Measurements from ENCODE around the gene ID3. TPM values are rescaled to one million over a fixed set of nuclear protein-coding genes. Genes with fewer than 3 reads are reported as not detected.

ID3 gene
- total RNA-seq, 1 experiment from 2014 or later, result 92.5 TPM

GRCh38 chr1:23597635-23598388, 38.5 kb upstream of the ID3 start:
- no peak for TF ChIP-seq EZH2phosphoT487 (IDR thresholded peaks at IDR 0.05; ENCODE audit: borderline replicate concordance, low read length)
- TF ChIP-seq CTCF (conservative IDR thresholded peaks at IDR 0.05; ENCODE audit: low read depth, low read length), result no peak
- no peak for TF ChIP-seq EZH2 (IDR thresholded peaks at IDR 0.05; ENCODE audit: low read length, unreplicated experiment)
- POLR2A ChIA-PET (ENCODE audit: unreplicated experiment), result no interaction called here

GRCh38 chr1:23596382-23597358, 37.4 kb upstream of the ID3 start:
- peaks cover 18% of the 10 kb centered on the region for H3K4me1 ChIP-seq (ENCODE audit: insufficient read depth, low read length)
- DNase-seq, result no peak
- no peaks in the 10 kb centered on the region for H3K9me2 ChIP-seq (replicated peaks; ENCODE audit: low read length)
- H3K9ac ChIP-seq (ENCODE audit: low read length), result no peak overlapping the region
- ATAC-seq, result no peak
- no peak overlapping the region for H2AFZ ChIP-seq (ENCODE audit: low read length)
- BruUV-seq (replicated peaks), result no TSS peak
- TF ChIP-seq CTCF (conservative IDR thresholded peaks at IDR 0.05; ENCODE audit: low read depth, low read length), result no peak
- no peak for TF ChIP-seq EZH2 (IDR thresholded peaks at IDR 0.05; ENCODE audit: low read length, unreplicated experiment)
- no peak for TF ChIP-seq EZH2phosphoT487 (IDR thresholded peaks at IDR 0.05; ENCODE audit: borderline replicate concordance, low read length)
- H3K27ac ChIP-seq (ENCODE audit: low read length), result no peak overlapping the region
- CTCF ChIA-PET, result no interaction called here
- H3F3A ChIP-seq (ENCODE audit: low read length, unreplicated experiment), result no peaks in the 10 kb centered on the region
- H3K36me3 ChIP-seq (ENCODE audit: low read depth, low read length), result no peaks in the 10 kb centered on the region
- H3K27me3 ChIP-seq (ENCODE audit: low read length), result no peaks in the 10 kb centered on the region
- POLR2A ChIA-PET (ENCODE audit: unreplicated experiment), result interaction anchor here (0.5 kb wide), 1 partner anchor 9 kb away, joined by 3 read pairs; no protein-coding TSS in a partner anchor
- intact Hi-C loops (cut with micrococcal nuclease), result no loop called here
- H3K4me3 ChIP-seq (ENCODE audit: low read length), result no peak overlapping the region
- no peaks in the 10 kb centered on the region for H4K20me1 ChIP-seq (ENCODE audit: low read length)
- no peak overlapping the region for H3K4me2 ChIP-seq (ENCODE audit: low read length)
- H3K9me3 ChIP-seq (ENCODE audit: low read length), result no peaks in the 10 kb centered on the region
- no peaks in the 10 kb centered on the region for H3K79me2 ChIP-seq (ENCODE audit: low read length)

More at GRCh38 chr1:23597635-23598388, 38.5 kb upstream of the ID3 start:
- H3K4me2 ChIP-seq (ENCODE audit: low read length), result no peak overlapping the region
- no peak overlapping the region for H3K27ac ChIP-seq (ENCODE audit: low read length)
- H4K20me1 ChIP-seq (ENCODE audit: low read length), result no peaks in the 10 kb centered on the region
- CTCF ChIA-PET, result interaction anchor here (0.6 kb wide), 1 partner anchor 43 kb away, joined by 6 read pairs; no protein-coding TSS in a partner anchor
- no peak overlapping the region for H3K4me3 ChIP-seq (ENCODE audit: low read length)
- no peaks in the 10 kb centered on the region for H3K9me3 ChIP-seq (ENCODE audit: low read length)
- intact Hi-C loops (cut with micrococcal nuclease), result no loop called here
- DNase-seq (no peak), ATAC-seq (no peak)
- H2AFZ ChIP-seq (ENCODE audit: low read length), result no peak overlapping the region
- H3K36me3 ChIP-seq (ENCODE audit: low read depth, low read length), result no peaks in the 10 kb centered on the region
- no TSS peak for BruUV-seq (replicated peaks)
- H3K9me2 ChIP-seq (replicated peaks; ENCODE audit: low read length), result no peaks in the 10 kb centered on the region
- H3K27me3 ChIP-seq (ENCODE audit: low read length), result no peaks in the 10 kb centered on the region
- H3K4me1 ChIP-seq (ENCODE audit: insufficient read depth, low read length), result peaks cover 17% of the 10 kb centered on the region
- H3K9ac ChIP-seq (ENCODE audit: low read length), result no peak overlapping the region
- H3F3A ChIP-seq (ENCODE audit: low read length, unreplicated experiment), result no peaks in the 10 kb centered on the region
- no peaks in the 10 kb centered on the region for H3K79me2 ChIP-seq (ENCODE audit: low read length)
